MM.1S (cell line): Measurements from ENCODE around the gene KLF15.

Experiments
- EZH2 ChIP-seq: fragments of 300-600 bp; sonication (generic); optimal IDR thresholded peaks from 2 replicates; pipeline ENCODE3; 2017; ENCODE audit warnings: low read depth, mild to moderate bottlenecking, antibody characterized with exemption, low read length, mixed read lengths
- EZH2phosphoT487 ChIP-seq: fragments of 300-600 bp; sonication (generic); IDR thresholded peaks from 2 replicates; pipeline ENCODE4 v1.6.1; 2018; ENCODE audit warnings: antibody characterized with exemption, low read length
- TF ChIP-seq, protein P1 (sequence below): fragments of 300-600 bp; sonication (generic); IDR thresholded peaks from 2 replicates; pipeline ENCODE4 v1.5.1; 2016; ENCODE audit warnings: antibody characterized with exemption, low read length, mixed read lengths

- TF ChIP-seq, protein P1, sequence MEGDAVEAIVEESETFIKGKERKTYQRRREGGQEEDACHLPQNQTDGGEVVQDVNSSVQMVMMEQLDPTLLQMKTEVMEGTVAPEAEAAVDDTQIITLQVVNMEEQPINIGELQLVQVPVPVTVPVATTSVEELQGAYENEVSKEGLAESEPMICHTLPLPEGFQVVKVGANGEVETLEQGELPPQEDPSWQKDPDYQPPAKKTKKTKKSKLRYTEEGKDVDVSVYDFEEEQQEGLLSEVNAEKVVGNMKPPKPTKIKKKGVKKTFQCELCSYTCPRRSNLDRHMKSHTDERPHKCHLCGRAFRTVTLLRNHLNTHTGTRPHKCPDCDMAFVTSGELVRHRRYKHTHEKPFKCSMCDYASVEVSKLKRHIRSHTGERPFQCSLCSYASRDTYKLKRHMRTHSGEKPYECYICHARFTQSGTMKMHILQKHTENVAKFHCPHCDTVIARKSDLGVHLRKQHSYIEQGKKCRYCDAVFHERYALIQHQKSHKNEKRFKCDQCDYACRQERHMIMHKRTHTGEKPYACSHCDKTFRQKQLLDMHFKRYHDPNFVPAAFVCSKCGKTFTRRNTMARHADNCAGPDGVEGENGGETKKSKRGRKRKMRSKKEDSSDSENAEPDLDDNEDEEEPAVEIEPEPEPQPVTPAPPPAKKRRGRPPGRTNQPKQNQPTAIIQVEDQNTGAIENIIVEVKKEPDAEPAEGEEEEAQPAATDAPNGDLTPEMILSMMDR = no peak
- TF ChIP-seq EZH2 (no peak), EZH2phosphoT487 (no peak)
These were observed 47.1 kb downstream of the KLF15 start for GRCh38 chr3:126309861-126310655.
